GM21786 (cell line): Measurements from ENCODE around the gene HADHB.
"Not testable (repeated sequence)": the region's sequence is repeated elsewhere in the genome, so short reads cannot be mapped to it uniquely, and the experiment has no call there.

ENCODE experiments used
- ATAC-seq: cut with Tn5 transposase; IDR thresholded peaks from one replicate; pipeline ENCODE4 v1.9.1; 2021; ENCODE audit not compliant: unreplicated experiment

Gene HADHB

DNA sequence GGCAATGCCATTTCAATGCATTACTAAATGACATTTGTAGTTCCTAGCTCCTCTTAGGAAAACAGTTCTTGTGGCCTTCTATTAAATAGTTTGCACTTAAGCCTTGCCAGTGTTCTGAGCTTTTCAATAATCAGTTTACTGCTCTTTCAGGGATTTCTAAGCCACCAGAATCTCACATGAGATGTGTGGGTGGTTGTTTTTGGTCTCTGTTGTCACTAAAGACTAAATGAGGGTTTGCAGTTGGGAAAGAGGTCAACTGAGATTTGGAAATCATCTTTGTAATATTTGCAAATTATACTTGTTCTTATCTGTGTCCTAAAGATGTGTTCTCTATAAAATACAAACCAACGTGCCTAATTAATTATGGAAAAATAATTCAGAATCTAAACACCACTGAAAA, 45.3 kb downstream of the HADHB start:
- ATAC-seq: no peak

DNA sequence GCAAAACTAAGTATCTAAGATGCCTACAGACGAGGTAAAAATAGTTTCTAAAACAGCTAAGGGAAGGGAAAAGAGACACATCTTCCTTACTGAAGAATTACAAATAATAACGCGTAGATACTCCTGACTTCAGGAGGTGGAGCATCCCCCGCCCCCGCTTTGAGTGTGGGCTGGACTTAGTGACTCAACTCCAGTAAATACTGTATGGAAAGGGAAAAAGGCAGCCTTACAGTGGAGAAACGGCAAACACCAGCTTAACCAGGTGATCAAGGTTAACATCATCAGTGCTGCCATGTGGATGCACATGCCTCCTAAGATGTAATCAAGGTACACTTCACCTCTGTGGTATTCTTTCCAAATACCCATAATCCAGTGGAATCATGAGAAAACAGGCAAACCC, 47.9 kb downstream of the HADHB start:
- ATAC-seq: no peak

- no peak for ATAC-seq
Observed at GRCh38 chr2:26295511-26295910, 50.8 kb downstream of the HADHB start.

GRCh38 chr2:26297061-26297460, 52.3 kb downstream of the HADHB start:
- ATAC-seq: no peak

DNA sequence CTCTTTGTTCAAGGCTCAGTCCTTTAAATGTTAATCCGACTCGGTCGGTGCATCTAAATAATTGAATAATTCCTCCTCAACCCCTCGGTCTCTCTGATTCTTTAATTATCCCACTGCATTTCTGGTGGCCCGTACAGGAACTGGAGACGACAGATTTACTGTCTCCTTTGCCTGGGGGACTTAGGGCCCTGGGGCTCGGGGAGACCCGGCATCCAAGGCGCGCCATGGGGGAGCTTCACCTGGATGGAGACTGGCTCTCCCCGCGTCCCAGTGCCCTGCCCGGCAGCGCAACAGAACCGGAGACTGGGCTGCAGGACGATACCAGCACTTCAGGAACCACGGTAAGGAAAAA, 53.5 kb downstream of the HADHB start:
- ATAC-seq: no peak

- no peak for ATAC-seq
Observed at GRCh38 chr2:26298638-26299393, 54.1 kb downstream of the HADHB start.

DNA sequence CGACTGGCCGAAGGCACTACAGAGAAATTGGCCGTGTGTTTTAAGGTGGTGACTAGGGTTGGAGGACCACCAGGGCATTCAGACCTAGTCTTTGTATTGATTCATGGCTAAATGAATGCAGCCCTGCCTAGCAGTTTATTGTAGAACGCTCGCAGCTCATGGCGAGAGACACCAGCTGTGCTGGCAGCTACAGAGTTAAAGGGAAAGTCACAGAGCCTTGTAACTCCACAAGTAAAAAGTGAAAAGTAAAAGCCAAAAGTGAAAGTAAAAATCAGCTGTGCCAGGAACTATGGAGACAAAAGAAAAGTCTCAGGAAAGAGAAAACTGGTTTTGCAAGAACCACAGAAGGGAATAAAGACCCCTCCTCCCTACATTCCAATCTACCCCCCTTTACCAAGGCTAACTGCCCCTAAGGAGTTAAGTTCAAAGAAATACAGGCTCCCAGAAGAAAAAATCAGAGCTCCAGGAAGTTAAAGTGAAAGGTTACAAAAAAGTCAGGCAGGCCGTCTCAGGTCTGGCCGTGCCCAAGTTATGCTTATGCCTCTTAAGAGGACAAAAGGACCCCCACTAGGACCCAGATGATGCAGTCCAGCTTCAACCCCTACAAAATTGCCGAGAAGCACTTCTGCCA, 54.8 kb downstream of the HADHB start:
- ATAC-seq: no peak

DNA sequence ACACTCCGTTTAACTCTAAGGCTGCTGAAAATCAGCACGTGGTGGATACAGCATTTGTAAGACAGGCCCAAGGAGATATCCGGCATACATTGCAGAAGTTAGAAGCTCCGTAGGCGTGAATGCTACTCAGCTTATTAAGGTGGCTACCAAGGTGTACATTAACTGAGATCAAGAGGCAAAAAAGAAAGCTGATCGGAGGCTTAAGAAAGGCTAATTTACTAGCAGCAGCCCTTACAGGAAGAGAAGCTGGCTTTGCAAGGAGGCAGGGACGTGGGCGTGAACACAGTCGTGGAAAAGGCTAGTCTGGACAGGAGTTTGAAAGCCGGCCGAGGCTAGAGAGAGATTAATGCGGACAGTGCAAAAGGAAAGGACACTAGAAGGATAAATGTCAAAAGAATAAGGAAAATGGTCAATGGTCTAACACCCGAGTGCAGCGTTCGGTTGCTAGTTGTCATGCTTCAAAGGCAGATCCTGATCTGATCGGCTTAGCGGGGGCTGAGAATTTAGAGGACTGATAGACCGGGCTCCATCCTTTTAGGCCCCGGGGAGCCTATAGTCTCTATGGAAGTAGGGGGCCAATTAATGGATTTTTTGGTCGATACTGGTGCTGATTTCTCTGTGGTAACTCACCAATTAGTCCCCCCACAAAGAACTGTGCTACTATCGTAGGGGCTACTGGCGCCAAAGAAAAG, 55.6 kb downstream of the HADHB start:
- no peak for ATAC-seq

GRCh38 chr2:26302846-26303245, 58.1 kb downstream of the HADHB start:
- ATAC-seq: no peak

GRCh38 chr2:26305094-26305493, 60.4 kb downstream of the HADHB start:
- not testable (repeated sequence) for ATAC-seq

- ATAC-seq: no peak
Observed at GRCh38 chr2:26305540-26305939, 60.8 kb downstream of the HADHB start.

GRCh38 chr2:26309921-26310320, 65.2 kb downstream of the HADHB start:
- no peak for ATAC-seq

- ATAC-seq: no peak
Observed at GRCh38 chr2:26312471-26312870, 67.7 kb downstream of the HADHB start.

- ATAC-seq: no peak
Observed at GRCh38 chr2:26313446-26313845, 68.7 kb downstream of the HADHB start.

DNA sequence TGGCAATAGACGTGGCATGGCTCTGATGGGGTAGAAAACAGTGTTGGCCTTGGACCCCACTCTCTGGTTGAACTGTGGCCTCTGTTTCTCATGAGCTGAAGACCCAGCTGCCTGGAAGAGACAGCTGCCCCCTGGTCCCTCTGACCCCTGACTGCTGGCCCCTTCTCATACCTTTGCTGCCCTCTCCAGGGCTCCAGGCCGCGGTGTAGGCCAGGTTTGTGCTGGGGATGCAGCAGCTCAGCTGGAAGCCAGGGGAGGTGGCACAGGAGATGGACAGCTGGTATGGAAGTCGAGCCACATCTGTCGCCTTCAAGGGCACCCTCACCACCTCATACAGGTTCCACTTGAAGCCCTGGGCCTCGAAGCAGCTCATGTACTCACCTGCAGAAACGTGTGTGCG, 69.5 kb downstream of the HADHB start:
- no peak for ATAC-seq

DNA sequence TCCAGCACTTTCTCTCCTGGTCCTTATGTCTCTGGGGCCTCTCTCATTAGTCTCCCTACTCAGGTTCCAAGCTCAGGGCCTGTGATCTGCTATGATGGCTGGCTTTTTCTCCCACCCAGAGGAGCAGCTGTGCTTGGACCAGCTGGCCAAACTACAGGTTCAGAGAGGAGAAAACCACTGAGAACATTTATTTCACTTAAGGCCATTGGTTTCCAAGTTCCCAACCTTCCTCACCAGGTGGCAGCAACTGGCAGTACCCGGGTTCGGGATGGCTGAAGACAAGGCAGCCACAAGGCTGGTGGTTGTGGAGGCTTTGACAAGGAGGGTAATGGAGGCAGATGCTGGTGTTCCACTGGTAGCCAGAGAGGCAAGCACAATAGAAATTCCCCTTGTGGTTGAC, 71.3 kb downstream of the HADHB start:
- ATAC-seq: no peak

- ATAC-seq: no peak
Observed at GRCh38 chr2:26316845-26317244, 72.1 kb downstream of the HADHB start.

DNA sequence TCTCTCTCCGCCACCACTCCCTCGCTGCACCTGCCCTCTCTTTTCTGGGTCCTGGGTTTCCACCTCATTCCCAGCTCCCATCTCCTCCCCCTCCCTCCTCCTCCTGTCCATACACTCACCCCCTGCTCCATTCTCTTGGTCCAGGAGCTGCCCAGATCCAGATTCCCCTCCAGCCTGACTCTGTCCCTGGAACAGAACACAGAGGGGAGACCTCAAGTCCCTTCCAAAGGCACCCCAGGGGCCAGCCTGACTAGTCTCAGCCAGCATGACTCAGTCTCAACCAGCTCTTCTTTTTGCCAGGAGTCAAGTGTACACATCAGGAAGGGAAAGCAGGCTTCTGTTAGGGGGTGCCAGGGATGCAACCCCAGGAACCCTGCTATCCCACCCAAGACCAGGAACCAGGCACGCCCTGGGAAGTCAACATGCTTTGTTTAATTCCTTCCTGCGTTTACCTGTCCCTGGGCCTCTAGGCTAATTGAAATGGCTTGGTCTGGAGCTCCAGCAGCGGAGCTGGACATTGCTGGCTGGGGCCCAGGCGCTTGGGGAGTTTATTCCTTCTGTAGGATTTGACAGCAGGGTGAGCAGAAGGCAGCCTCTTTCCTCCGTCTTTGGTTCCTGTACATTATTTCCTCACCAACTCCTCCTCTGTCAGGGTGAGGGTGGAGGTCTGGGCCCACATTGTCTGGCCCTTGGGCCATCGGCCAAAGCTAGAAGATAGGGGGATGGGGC, 72.8 kb downstream of the HADHB start:
- ATAC-seq: no peak

- no peak for ATAC-seq
Observed at GRCh38 chr2:26318950-26319349, 74.2 kb downstream of the HADHB start.

- ATAC-seq: not testable (repeated sequence)
Observed at GRCh38 chr2:26324479-26324878, 79.7 kb downstream of the HADHB start.

- no peak for ATAC-seq
Observed at GRCh38 chr2:26324903-26325302, 80.2 kb downstream of the HADHB start.

DNA sequence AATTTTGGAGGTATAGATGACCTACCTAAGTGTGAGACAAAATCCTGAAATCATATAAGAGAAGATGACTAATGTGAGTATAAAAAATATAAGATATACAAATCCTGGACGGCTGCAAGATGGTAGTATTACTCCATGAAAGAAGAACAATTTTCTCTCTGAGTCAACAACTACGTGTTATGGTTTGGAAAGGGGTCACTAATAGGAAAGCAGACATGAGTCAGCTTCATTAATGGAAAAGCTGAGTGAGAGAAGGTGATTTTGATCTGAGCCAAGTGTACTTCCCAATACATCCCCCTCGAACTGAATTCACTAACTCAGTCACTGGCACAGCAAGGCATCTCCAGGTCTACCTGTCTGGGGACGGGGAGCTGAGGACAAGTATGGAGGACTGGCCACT, 81.1 kb downstream of the HADHB start:
- no peak for ATAC-seq
